ENCODE measurements around the gene ANKRD37.
A peak's percentile ranks its signal among the peaks of the same experiment; 100 is the strongest.

Gene ANKRD37

GRCh38 chr4:185381288-185382196, 15.1 kb upstream of the ANKRD37 start:
- Histone ChIP-seq H3K9ac (ENCODE audit: low read depth, low read length) (no peak overlapping the region), H3K9me3 (ENCODE audit: insufficient read depth, low read depth, low read length) (peaks cover 6% of the 10 kb centered on the region; the same call in 1 of the 2 replicates), H3K27me3 (ENCODE audit: insufficient read depth, low read length) (no peaks in the 10 kb centered on the region), H3K4me1 (ENCODE audit: insufficient read depth, low read length) (peaks cover 5% of the 10 kb centered on the region; the same call in 1 of the 2 replicates), H3K4me3 (ENCODE audit: low read length) (no peak overlapping the region), H3K27ac (ENCODE audit: low read depth, low read length) (no peak overlapping the region), H3K36me3 (ENCODE audit: insufficient read depth, low read length) (no peaks in the 10 kb centered on the region)
- WGBS: 96% methylated on average over 3 of the region's 4 CpGs

- H3K4me1 ChIP-seq (ENCODE audit: insufficient read depth, low read length): 0 out of 2 replicates have a peak, but pooled peaks cover 3% of the 10 kb centered on the region
- H3K9ac ChIP-seq (ENCODE audit: low read depth, low read length): no peak overlapping the region
- no peak overlapping the region for H3K27ac ChIP-seq (ENCODE audit: low read depth, low read length)
- H3K4me3 ChIP-seq (ENCODE audit: low read length): no peak overlapping the region
- no peaks in the 10 kb centered on the region for H3K36me3 ChIP-seq (ENCODE audit: insufficient read depth, low read length)
- no peaks in the 10 kb centered on the region for H3K27me3 ChIP-seq (ENCODE audit: insufficient read depth, low read length)
- H3K9me3 ChIP-seq (ENCODE audit: insufficient read depth, low read depth, low read length): peaks cover 6% of the 10 kb centered on the region; the same call in 1 of the 2 replicates
Measured at GRCh38 chr4:185382754-185383153, 13.9 kb upstream of the ANKRD37 start.

GRCh38 chr4:185383451-185383850, 13.2 kb upstream of the ANKRD37 start:
- H3K9ac ChIP-seq (ENCODE audit: low read depth, low read length): no peak overlapping the region
- 0 out of 2 replicates have a peak, but pooled peaks cover 3% of the 10 kb centered on the region for H3K4me1 ChIP-seq (ENCODE audit: insufficient read depth, low read length)
- no peaks in the 10 kb centered on the region for H3K27me3 ChIP-seq (ENCODE audit: insufficient read depth, low read length)
- no peak overlapping the region for H3K27ac ChIP-seq (ENCODE audit: low read depth, low read length)
- no peaks in the 10 kb centered on the region for H3K36me3 ChIP-seq (ENCODE audit: insufficient read depth, low read length)
- 83% methylated on average over 4 of the region's 4 CpGs for WGBS
- peaks cover 6% of the 10 kb centered on the region; the same call in 1 of the 2 replicates for H3K9me3 ChIP-seq (ENCODE audit: insufficient read depth, low read depth, low read length)
- H3K4me3 ChIP-seq (ENCODE audit: low read length): no peak overlapping the region

GRCh38 chr4:185384061-185384460, 12.6 kb upstream of the ANKRD37 start:
- Histone ChIP-seq H3K9me3 (ENCODE audit: insufficient read depth, low read depth, low read length) (peaks cover 6% of the 10 kb centered on the region; the same call in 1 of the 2 replicates), H3K9ac (ENCODE audit: low read depth, low read length) (no peak overlapping the region), H3K4me3 (ENCODE audit: low read length) (no peak overlapping the region), H3K36me3 (ENCODE audit: insufficient read depth, low read length) (no peaks in the 10 kb centered on the region), H3K4me1 (ENCODE audit: insufficient read depth, low read length) (0 out of 2 replicates have a peak, but pooled peaks cover 3% of the 10 kb centered on the region), H3K27ac (ENCODE audit: low read depth, low read length) (no peak overlapping the region), H3K27me3 (ENCODE audit: insufficient read depth, low read length) (no peaks in the 10 kb centered on the region)
- WGBS: 88% methylated on average over 1 of the region's 2 CpGs

GRCh38 chr4:185384930-185385331, 11.7 kb upstream of the ANKRD37 start:
- no peak overlapping the region for H3K9ac ChIP-seq (ENCODE audit: low read depth, low read length)
- 84% methylated on average over 9 of the region's 10 CpGs for WGBS
- H3K9me3 ChIP-seq (ENCODE audit: insufficient read depth, low read depth, low read length): peaks cover 6% of the 10 kb centered on the region; the same call in 1 of the 2 replicates
- H3K36me3 ChIP-seq (ENCODE audit: insufficient read depth, low read length): no peaks in the 10 kb centered on the region
- H3K27me3 ChIP-seq (ENCODE audit: insufficient read depth, low read length): no peaks in the 10 kb centered on the region
- H3K27ac ChIP-seq (ENCODE audit: low read depth, low read length): no peak overlapping the region
- H3K4me3 ChIP-seq (ENCODE audit: low read length): no peak overlapping the region
- H3K4me1 ChIP-seq (ENCODE audit: insufficient read depth, low read length): 0 out of 2 replicates have a peak, but pooled peaks cover 3% of the 10 kb centered on the region

- Histone ChIP-seq H3K9ac (ENCODE audit: low read depth, low read length) (no peak overlapping the region), H3K4me3 (ENCODE audit: low read length) (no peak overlapping the region), H3K27ac (ENCODE audit: low read depth, low read length) (no peak overlapping the region), H3K36me3 (ENCODE audit: insufficient read depth, low read length) (no peaks in the 10 kb centered on the region), H3K9me3 (ENCODE audit: insufficient read depth, low read depth, low read length) (no peaks in the 10 kb centered on the region), H3K27me3 (ENCODE audit: insufficient read depth, low read length) (no peaks in the 10 kb centered on the region), H3K4me1 (ENCODE audit: insufficient read depth, low read length) (0 out of 2 replicates have a peak, but pooled peaks cover 3% of the 10 kb centered on the region)
- 96% methylated on average over 12 of the region's 12 CpGs for WGBS
Measured at GRCh38 chr4:185387957-185388356, 8.7 kb upstream of the ANKRD37 start.

GRCh38 chr4:185390941-185391340, 5.7 kb upstream of the ANKRD37 start:
- H3K36me3 ChIP-seq (ENCODE audit: insufficient read depth, low read length): no peaks in the 10 kb centered on the region
- no peaks in the 10 kb centered on the region for H3K9me3 ChIP-seq (ENCODE audit: insufficient read depth, low read depth, low read length)
- H3K9ac ChIP-seq (ENCODE audit: low read depth, low read length): no peak overlapping the region
- H3K4me1 ChIP-seq (ENCODE audit: insufficient read depth, low read length): peaks cover 7% of the 10 kb centered on the region; the same call in 1 of the 2 replicates
- H3K27me3 ChIP-seq (ENCODE audit: insufficient read depth, low read length): peaks cover 8% of the 10 kb centered on the region; the same call in 1 of the 2 replicates
- H3K27ac ChIP-seq (ENCODE audit: low read depth, low read length): no peak overlapping the region
- H3K4me3 ChIP-seq (ENCODE audit: low read length): no peak overlapping the region
- WGBS: 94% methylated on average over 6 of the region's 6 CpGs

- H3K9ac ChIP-seq (ENCODE audit: low read depth, low read length): no peak overlapping the region
Measured at GRCh38 chr4:185392156-185392555, 4.5 kb upstream of the ANKRD37 start.

GRCh38 chr4:185394568-185395237, 1.9 kb upstream of the ANKRD37 start:
- Histone ChIP-seq H3K27ac (ENCODE audit: low read depth, low read length) (no peak overlapping the region), H3K4me3 (ENCODE audit: low read length) (no peak overlapping the region), H3K9ac (ENCODE audit: low read depth, low read length) (no peak overlapping the region), H3K9me3 (ENCODE audit: insufficient read depth, low read depth, low read length) (no peaks in the 10 kb centered on the region), H3K36me3 (ENCODE audit: insufficient read depth, low read length) (peaks cover 15% of the 10 kb centered on the region), H3K27me3 (ENCODE audit: insufficient read depth, low read length) (peaks cover 8% of the 10 kb centered on the region; the same call in 1 of the 2 replicates), H3K4me1 (ENCODE audit: insufficient read depth, low read length) (peaks cover 14% of the 10 kb centered on the region)
- WGBS: 93% methylated on average over 10 of the region's 12 CpGs

More at GRCh38 chr4:185392156-185392555, 4.5 kb upstream of the ANKRD37 start:
- Histone ChIP-seq H3K4me3 (ENCODE audit: low read length) (no peak overlapping the region), H3K27ac (ENCODE audit: low read depth, low read length) (no peak overlapping the region), H3K4me1 (ENCODE audit: insufficient read depth, low read length) (peaks cover 8% of the 10 kb centered on the region), H3K9me3 (ENCODE audit: insufficient read depth, low read depth, low read length) (no peaks in the 10 kb centered on the region), H3K27me3 (ENCODE audit: insufficient read depth, low read length) (peaks cover 8% of the 10 kb centered on the region; the same call in 1 of the 2 replicates), H3K36me3 (ENCODE audit: insufficient read depth, low read length) (no peaks in the 10 kb centered on the region)
- 86% methylated on average over 1 of the region's 1 CpG for WGBS

GRCh38 chr4:185395238-185395955, 1.2 kb upstream of the ANKRD37 start, which contains the start of gene LRP2BP:
Gene LRP2BP, minus strand, starts transcription at chr4:185395924. Its CDS starts 17,738 bp downstream, at chr4:185378186.
- H3K4me3 ChIP-seq (ENCODE audit: low read length): peak within 1 kb of the TSS; percentile 57
- H3K9ac ChIP-seq (ENCODE audit: low read depth, low read length): peak within 1 kb of the TSS; percentile 58
- WGBS: 67% methylated on average over 10 of the region's 12 CpGs
- H3K36me3 ChIP-seq (ENCODE audit: insufficient read depth, low read length): peaks cover 22% of the 10 kb centered on the region
- peaks cover 14% of the 10 kb centered on the region for H3K4me1 ChIP-seq (ENCODE audit: insufficient read depth, low read length)
- H3K27ac ChIP-seq (ENCODE audit: low read depth, low read length): peak within 1 kb of the TSS; percentile 78
- no peaks in the 10 kb centered on the region for H3K9me3 ChIP-seq (ENCODE audit: insufficient read depth, low read depth, low read length)
- peaks cover 8% of the 10 kb centered on the region; the same call in 1 of the 2 replicates for H3K27me3 ChIP-seq (ENCODE audit: insufficient read depth, low read length)

All from HUES64 (cell line).